ENCODE results near the gene RPL36.

DNA sequence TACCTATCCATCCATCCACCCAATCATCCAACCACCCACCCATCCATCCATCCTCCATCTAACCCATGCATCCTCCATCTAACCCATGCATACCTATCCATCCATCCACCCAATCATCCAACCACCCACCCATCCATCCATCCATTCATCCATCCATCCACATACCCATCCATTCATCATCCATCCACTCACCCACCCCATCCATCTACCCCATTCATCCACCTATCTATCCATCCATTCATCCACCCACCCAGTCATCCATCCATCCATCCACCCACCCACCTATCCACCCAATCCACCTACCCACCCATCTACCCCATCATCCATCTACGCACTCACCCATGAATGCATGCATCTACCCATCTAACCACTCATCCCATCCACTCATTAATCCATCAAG lies 16.3 kb upstream of the RPL36 start:
- TF ChIP-seq, protein P1, sequence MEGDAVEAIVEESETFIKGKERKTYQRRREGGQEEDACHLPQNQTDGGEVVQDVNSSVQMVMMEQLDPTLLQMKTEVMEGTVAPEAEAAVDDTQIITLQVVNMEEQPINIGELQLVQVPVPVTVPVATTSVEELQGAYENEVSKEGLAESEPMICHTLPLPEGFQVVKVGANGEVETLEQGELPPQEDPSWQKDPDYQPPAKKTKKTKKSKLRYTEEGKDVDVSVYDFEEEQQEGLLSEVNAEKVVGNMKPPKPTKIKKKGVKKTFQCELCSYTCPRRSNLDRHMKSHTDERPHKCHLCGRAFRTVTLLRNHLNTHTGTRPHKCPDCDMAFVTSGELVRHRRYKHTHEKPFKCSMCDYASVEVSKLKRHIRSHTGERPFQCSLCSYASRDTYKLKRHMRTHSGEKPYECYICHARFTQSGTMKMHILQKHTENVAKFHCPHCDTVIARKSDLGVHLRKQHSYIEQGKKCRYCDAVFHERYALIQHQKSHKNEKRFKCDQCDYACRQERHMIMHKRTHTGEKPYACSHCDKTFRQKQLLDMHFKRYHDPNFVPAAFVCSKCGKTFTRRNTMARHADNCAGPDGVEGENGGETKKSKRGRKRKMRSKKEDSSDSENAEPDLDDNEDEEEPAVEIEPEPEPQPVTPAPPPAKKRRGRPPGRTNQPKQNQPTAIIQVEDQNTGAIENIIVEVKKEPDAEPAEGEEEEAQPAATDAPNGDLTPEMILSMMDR (IDR thresholded peaks at IDR 0.05), result no peak
- no peak for TF ChIP-seq POLR2A (IDR thresholded peaks at IDR 0.05)

Measured in Peyer's patch (tissue), 4 donors.